Uterus (tissue), 4 donors: Measurements from ENCODE around the gene SATB2. TPM values are rescaled to one million over a fixed set of nuclear protein-coding genes. Genes with fewer than 3 reads are reported as not detected.

Experiments used
- DNase-seq, 2 donors: peaks; one replicate each; pipeline ENCODE4 v3.0.0-alpha.2; 2019 to 2020
- H3K27ac ChIP-seq, 2 donors: fragments of 200-600 bp; sonication (generic); 1 replicate in 1 of 2; 2 replicates in 1 of 2; pipeline ENCODE4 v1.5.1; 2016 to 2018
- H3K27me3 ChIP-seq, 2 donors: fragments of 200-600 bp; sonication (generic); one replicate each; pipeline ENCODE4 v1.5.1; 2018 to 2019; ENCODE audit warnings: control low read depth in 1 of 2
- H3K36me3 ChIP-seq, 2 donors: fragments of 200-600 bp; sonication (generic); one replicate each; pipeline ENCODE4 v1.5.1; 2019; ENCODE audit warnings: control low read depth in 1 of 2
- H3K4me1 ChIP-seq, 2 donors: fragments of 200-600 bp; sonication (generic); one replicate each; pipeline ENCODE4 v1.5.1; 2018 to 2019; ENCODE audit warnings: control low read depth in 1 of 2
- H3K4me3 ChIP-seq, 2 donors: fragments of 200-600 bp; sonication (generic); 1 replicate in 1 of 2; 2 replicates in 1 of 2; pipeline ENCODE4 v1.5.1; 2018 to 2019; ENCODE audit warnings: mild to moderate bottlenecking in 1 of 2
- H3K9me3 ChIP-seq, 2 donors: fragments of 200-600 bp; sonication (generic); one replicate each; pipeline ENCODE4 v1.5.1; 2019; ENCODE audit warnings: control low read depth in 1 of 2
- CTCF ChIP-seq, 4 experiments: fragments of 200-600 bp in 2 of 4; fragments of 450-650 bp in 2 of 4; sonication (generic) in 2 of 4; IDR thresholded peaks; one replicate each; pipeline ENCODE4 v1.5.1; 2016 to 2019; ENCODE audit warnings: antibody characterized with exemption in 4 of 4, mild to moderate bottlenecking in 2 of 4, moderate library complexity in 1 of 4
- POLR2A ChIP-seq, 2 donors: fragments of 450-650 bp; IDR thresholded peaks; one replicate each; pipeline ENCODE4 v1.6.1; 2016; ENCODE audit warnings: antibody characterized with exemption in 2 of 2, mild to moderate bottlenecking in 1 of 2, moderate library complexity in 1 of 2
- intact Hi-C: fragments of 100-400 bp; cut with DNase I; formaldehyde crosslinking; loops from one replicate; pipeline ENCODE4 v1.15.1; 2023; ENCODE audit warnings: low total_unique reads
- total RNA-seq, 4 donors: library from RNA; depleted of rRNA in 3 of 4; stranded (reverse); fragments of >200 nt in 3 of 4; gene quantifications; one replicate each; pipeline versions ENCODE4 v1.1.0 to v1.2.4, GENCODE V29; 2014 to 2023
- donor health status: DM: yes; HTN: yes; CAD: no.

The SATB2 gene
- total RNA-seq, 4 donors from 2014 or later: 1.0 to 8.8 (median 5.0) TPM

DNA sequence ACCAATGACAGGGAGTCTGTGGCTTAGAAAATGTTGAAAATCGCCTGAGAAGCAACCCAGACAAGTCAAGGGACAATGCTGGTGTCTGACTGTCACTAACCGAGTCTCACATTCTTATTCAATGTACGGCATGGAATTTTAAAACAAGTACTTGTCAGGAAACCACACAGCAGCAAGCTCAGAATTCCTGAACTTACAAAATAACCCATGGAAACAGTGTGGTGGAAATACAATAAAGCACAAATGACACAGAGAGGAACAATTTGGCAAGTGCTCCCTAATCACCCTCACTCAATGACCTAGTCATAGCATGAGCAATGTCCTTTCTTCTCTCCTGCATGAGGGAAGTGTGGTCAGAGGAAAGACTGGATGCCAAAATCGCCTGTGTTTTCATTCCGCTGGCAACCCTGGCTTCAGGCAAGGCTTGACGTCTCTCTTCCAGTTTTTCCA lies 154.0 kb downstream of the SATB2 start:
- DNase-seq: no peak
- Histone ChIP-seq H3K27ac (no peak overlapping the region), H3K4me1 (no peaks in the 10 kb centered on the region), H3K4me3 (no peak overlapping the region), H3K9me3 (no peaks in the 10 kb centered on the region), H3K27me3 (no peaks in the 10 kb centered on the region), H3K36me3 (no peaks in the 10 kb centered on the region)
- intact Hi-C loops: no loop called here
- no peak for TF ChIP-seq POLR2A (IDR thresholded peaks at IDR 0.05)
- TF ChIP-seq CTCF (IDR thresholded peaks at IDR 0.05): no peak

DNA sequence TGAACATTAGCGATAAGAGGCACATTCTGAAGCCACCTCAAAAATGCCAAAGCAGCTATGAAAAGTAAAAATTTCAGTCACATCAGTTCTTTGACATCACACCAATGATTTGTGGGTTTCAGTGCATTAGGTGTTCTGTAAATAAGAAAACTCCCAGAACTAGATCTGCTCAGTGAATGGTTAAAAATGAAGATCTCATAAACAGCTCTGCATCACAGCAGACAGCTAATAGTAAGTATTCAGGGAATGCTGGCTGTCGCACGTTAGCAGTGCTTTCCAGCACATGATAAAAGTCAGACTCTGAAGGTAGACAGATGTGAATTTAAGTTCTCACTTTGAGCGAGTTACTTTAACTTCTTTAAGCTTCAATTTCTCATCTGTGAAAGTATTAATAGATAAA lies 154.9 kb downstream of the SATB2 start:
- no peaks in the 10 kb centered on the region for H3K4me1 ChIP-seq
- TF ChIP-seq POLR2A (IDR thresholded peaks at IDR 0.05) (no peak), CTCF (IDR thresholded peaks at IDR 0.05) (no peak)

GRCh38 chr2:199288424-199288823 lies 169.3 kb downstream of the SATB2 start:
- H3K4me3 ChIP-seq: no peak overlapping the region
- no peaks in the 10 kb centered on the region for H3K36me3 ChIP-seq
- no peaks in the 10 kb centered on the region for H3K27me3 ChIP-seq
- no peaks in the 10 kb centered on the region for H3K9me3 ChIP-seq
- intact Hi-C loops: no loop called here
- H3K4me1 ChIP-seq: no peaks in the 10 kb centered on the region
- no peak overlapping the region for H3K27ac ChIP-seq
- TF ChIP-seq POLR2A (IDR thresholded peaks at IDR 0.05) (no peak), CTCF (IDR thresholded peaks at IDR 0.05) (no peak)
- DNase-seq: no peak

More for the DNA sequence above, 154.9 kb downstream of the SATB2 start:
- Histone ChIP-seq H3K9me3 (no peaks in the 10 kb centered on the region), H3K27ac (no peak overlapping the region), H3K27me3 (no peaks in the 10 kb centered on the region), H3K4me3 (no peak overlapping the region), H3K36me3 (no peaks in the 10 kb centered on the region)
- DNase-seq: no peak
- intact Hi-C loops: no loop called here

DNA sequence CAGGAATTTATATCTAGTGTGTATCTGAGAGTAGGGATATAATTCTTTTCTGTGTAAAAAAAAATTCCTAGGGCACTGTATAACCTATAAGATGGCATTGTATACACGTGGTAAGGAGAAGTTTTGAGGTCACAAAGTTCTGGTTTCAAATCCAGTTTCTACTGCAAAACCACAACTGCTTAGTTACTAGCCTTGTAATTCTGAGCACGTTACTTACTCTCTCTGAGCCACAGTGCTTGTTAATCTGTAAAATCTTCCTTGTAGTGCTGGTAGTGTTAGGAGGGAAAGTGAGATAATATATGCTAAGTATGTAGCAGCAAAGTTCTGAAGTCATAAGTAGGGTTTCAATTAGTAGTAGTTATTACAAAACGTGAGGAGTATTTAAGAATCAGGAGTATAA lies 175.4 kb downstream of the SATB2 start:
- Histone ChIP-seq H3K4me1 (no peaks in the 10 kb centered on the region), H3K36me3 (no peaks in the 10 kb centered on the region), H3K9me3 (no peaks in the 10 kb centered on the region), H3K27ac (no peak overlapping the region), H3K4me3 (no peak overlapping the region), H3K27me3 (no peaks in the 10 kb centered on the region)
- TF ChIP-seq CTCF (IDR thresholded peaks at IDR 0.05): no peak
- no peak for TF ChIP-seq POLR2A (IDR thresholded peaks at IDR 0.05)
- intact Hi-C loops: no loop called here
- DNase-seq: no peak

- no peak for TF ChIP-seq CTCF (IDR thresholded peaks at IDR 0.05)
- intact Hi-C loops: no loop called here
Observed at GRCh38 chr2:199279146-199279545, 178.6 kb downstream of the SATB2 start.

More at GRCh38 chr2:199279146-199279545, 178.6 kb downstream of the SATB2 start:
- Histone ChIP-seq H3K27ac (no peak overlapping the region), H3K9me3 (no peaks in the 10 kb centered on the region), H3K4me1 (no peaks in the 10 kb centered on the region), H3K36me3 (no peaks in the 10 kb centered on the region), H3K27me3 (no peaks in the 10 kb centered on the region), H3K4me3 (no peak overlapping the region)
- no peak for DNase-seq
